Chondrocyte (in vitro differentiated cells): ENCODE data around the gene MMP7. TPM values are rescaled to one million over a fixed set of nuclear protein-coding genes. Genes with fewer than 3 reads are reported as not detected.

ENCODE experiments used
- DNase-seq: peaks from one replicate; pipeline ENCODE4 v3.0.0; 2021; ENCODE audit warnings: mixed read lengths, low spot score
- H3K27ac Mint-ChIP-seq: one replicate; pipeline ENCODE4 v1.8.0; 2021; ENCODE audit warnings: mild to moderate bottlenecking, moderate library complexity, mixed read lengths; ENCODE audit not compliant: unreplicated experiment
- H3K27me3 Mint-ChIP-seq: 2 replicates; pipeline ENCODE4 v1.8.0; 2021; ENCODE audit warnings: low read depth, mixed read lengths
- H3K36me3 Mint-ChIP-seq: 2 replicates; pipeline ENCODE4 v1.8.0; 2021; ENCODE audit warnings: low read depth, mixed read lengths
- H3K4me1 Mint-ChIP-seq: 2 replicates; pipeline ENCODE4 v1.8.0; 2021; ENCODE audit warnings: low read depth, mild to moderate bottlenecking, mixed read lengths
- H3K4me3 Mint-ChIP-seq: one replicate; pipeline ENCODE4 v1.8.0; 2021; ENCODE audit warnings: mild to moderate bottlenecking, moderate library complexity, mixed read lengths; ENCODE audit not compliant: unreplicated experiment
- H3K9me3 Mint-ChIP-seq: 2 replicates; pipeline ENCODE4 v1.8.0; 2021; ENCODE audit warnings: low read depth, mixed read lengths
- CTCF ChIP-seq: fragments of 200-600 bp; sonication (generic); IDR thresholded peaks from 2 replicates; pipeline ENCODE4 v1.5.0; 2021; ENCODE audit warnings: antibody characterized with exemption, mild to moderate bottlenecking, moderate library complexity
- total RNA-seq: library from RNA; stranded (reverse); gene quantifications from 3 replicates; pipeline ENCODE4 v1.2.1, GENCODE V29; 2021

MMP7 gene
- total RNA-seq, 1 donor from 2014 or later: 0.50 TPM

GRCh38 chr11:102561636-102562035 lies 31.1 kb upstream of the MMP7 start:
- Mint-ChIP-seq H3K36me3 (no peaks in the 10 kb centered on the region), H3K27ac (peak overlapping the region; percentile 78), H3K9me3 (peaks cover 4% of the 10 kb centered on the region), H3K4me3 (no peak overlapping the region), H3K27me3 (no peaks in the 10 kb centered on the region), H3K4me1 (peaks cover 51% of the 10 kb centered on the region)
- TF ChIP-seq CTCF: no peak
- DNase-seq: no peak

- H3K4me3 Mint-ChIP-seq: peak overlapping the region; percentile 59
- peaks cover 51% of the 10 kb centered on the region for H3K4me1 Mint-ChIP-seq
- H3K27ac Mint-ChIP-seq: peak overlapping the region; percentile 83
- DNase-seq: no peak
- no peaks in the 10 kb centered on the region for H3K27me3 Mint-ChIP-seq
- H3K9me3 Mint-ChIP-seq: no peaks in the 10 kb centered on the region
- TF ChIP-seq CTCF: no peak
- H3K36me3 Mint-ChIP-seq: no peaks in the 10 kb centered on the region
Observed at GRCh38 chr11:102560555-102561011, 30.0 kb upstream of the MMP7 start.

- peaks cover 51% of the 10 kb centered on the region for H3K4me1 Mint-ChIP-seq
- no peaks in the 10 kb centered on the region for H3K27me3 Mint-ChIP-seq
- no peak for DNase-seq
- no peaks in the 10 kb centered on the region for H3K36me3 Mint-ChIP-seq
- H3K27ac Mint-ChIP-seq: peak overlapping the region; percentile 83
- H3K4me3 Mint-ChIP-seq: no peak overlapping the region
- TF ChIP-seq CTCF: no peak
- no peaks in the 10 kb centered on the region for H3K9me3 Mint-ChIP-seq
Observed at GRCh38 chr11:102559839-102560238, 29.3 kb upstream of the MMP7 start.

- Mint-ChIP-seq H3K27me3 (no peaks in the 10 kb centered on the region), H3K27ac (no peak overlapping the region), H3K9me3 (no peaks in the 10 kb centered on the region), H3K4me3 (no peak overlapping the region), H3K36me3 (no peaks in the 10 kb centered on the region), H3K4me1 (peaks cover 31% of the 10 kb centered on the region)
- no peak for TF ChIP-seq CTCF
- no peak for DNase-seq
Observed at GRCh38 chr11:102555091-102555490, 24.5 kb upstream of the MMP7 start.

GRCh38 chr11:102553835-102554282 lies 23.3 kb upstream of the MMP7 start:
- DNase-seq: no peak
- H3K27ac Mint-ChIP-seq: no peak overlapping the region
- H3K36me3 Mint-ChIP-seq: no peaks in the 10 kb centered on the region
- peaks cover 20% of the 10 kb centered on the region for H3K4me1 Mint-ChIP-seq
- no peaks in the 10 kb centered on the region for H3K27me3 Mint-ChIP-seq
- no peak for TF ChIP-seq CTCF
- no peak overlapping the region for H3K4me3 Mint-ChIP-seq
- H3K9me3 Mint-ChIP-seq: no peaks in the 10 kb centered on the region
